Panc1 (cell line): ENCODE data around the gene IL1R1. TPM values are rescaled to one million over a fixed set of nuclear protein-coding genes. Genes with fewer than 3 reads are reported as not detected.

ENCODE experiments used
- ATAC-seq: fragments of 200-7000 bp; cut with Tn5 transposase; 2 replicates; pipeline ENCODE4 v1.9.1; 2020; ENCODE audit warnings: mild to moderate bottlenecking, moderate library complexity
- BruUV-seq: library from RNA; stranded (reverse); fragments of 400-500 nt; replicated peaks from 2 replicates; lab custom pipeline; 2021; lab: Mats Ljungman, UMichigan
- CTCF ChIA-PET: fragments of 300-600 bp; sonication (Branson Sonifier 250); formaldehyde crosslinking; loops from one replicate; lab custom pipeline; 2022; ENCODE audit warnings: antibody characterized with exemption; lab: Charles Lee
- POLR2A ChIA-PET: fragments of 300-600 bp; sonication (Branson Sonifier 250); formaldehyde crosslinking; loops from one replicate; lab custom pipeline; 2022; ENCODE audit warnings: antibody characterized with exemption; lab: Charles Lee
- DNase-seq: peaks from one replicate; pipeline ENCODE4 v3.0.0-alpha.2; 2010; ENCODE audit warnings: low read depth, low spot score
- H3K27ac ChIP-seq: 2 replicates; pipeline ENCODE4 v1.5.1; 2011; ENCODE audit warnings: mild to moderate bottlenecking, low read length, inconsistent platforms
- H3K27me3 ChIP-seq: fragments of 200-500 bp; sonication (Bioruptor generic); 2 replicates; pipeline ENCODE4 v1.6.0; 2014; ENCODE audit warnings: low read length, inconsistent platforms; ENCODE audit not compliant: control insufficient read depth, insufficient read depth
- H3K36me3 ChIP-seq: fragments of 200-500 bp; sonication (Bioruptor generic); 2 replicates; pipeline ENCODE4 v1.5.1; 2014; ENCODE audit warnings: inconsistent platforms, mild to moderate bottlenecking, low read length, moderate library complexity; ENCODE audit not compliant: control insufficient read depth, insufficient read depth
- H3K4me1 ChIP-seq: 2 replicates; pipeline ENCODE4 v1.5.1; 2011; ENCODE audit warnings: inconsistent platforms, mild to moderate bottlenecking, low read length, moderate library complexity; ENCODE audit not compliant: control insufficient read depth, insufficient read depth
- H3K4me3 ChIP-seq, 2 experiments: 2 replicates each; pipeline ENCODE4 v1.5.1; 2011 to 2012; ENCODE audit warnings: low read depth in 2 of 2, low read length in 2 of 2, mild to moderate bottlenecking in 2 of 2, inconsistent platforms in 1 of 2, moderate library complexity in 1 of 2
- H3K9me3 ChIP-seq: fragments of 200-500 bp; sonication (Bioruptor generic); 2 replicates; pipeline ENCODE4 v1.5.1; 2014; ENCODE audit warnings: low read depth, mild to moderate bottlenecking, inconsistent platforms, low read length, moderate library complexity; ENCODE audit not compliant: control insufficient read depth, insufficient read depth
- CTCF ChIP-seq: fragments of 450-650 bp; IDR thresholded peaks from 2 replicates; pipeline ENCODE4 v1.5.1; 2017; ENCODE audit warnings: mild to moderate bottlenecking
- POLR2AphosphoS5 ChIP-seq: IDR thresholded peaks from 2 replicates; pipeline ENCODE4 v1.6.1; 2012; ENCODE audit warnings: mild to moderate bottlenecking, low read depth, low read length, moderate library complexity
- REST ChIP-seq, 2 experiments: IDR thresholded peaks; 2 replicates each; pipeline ENCODE4 v1.6.1; 2011 to 2012; ENCODE audit warnings: low read depth in 2 of 2, control low read depth in 1 of 2, low read length in 1 of 2, mild to moderate bottlenecking in 1 of 2, moderate library complexity in 1 of 2; ENCODE audit not compliant: insufficient read depth in 1 of 2
- SIN3A ChIP-seq: IDR thresholded peaks from 2 replicates; pipeline ENCODE4 v1.6.1; 2012; ENCODE audit warnings: low read depth, mild to moderate bottlenecking, low read length, moderate library complexity, borderline replicate concordance; ENCODE audit not compliant: insufficient read depth
- TCF7L2 ChIP-seq: IDR thresholded peaks from 2 replicates; pipeline ENCODE4 v1.6.1; 2011; ENCODE audit warnings: mild to moderate bottlenecking, low read depth, low read length, inconsistent platforms
- in situ Hi-C: cut with HindIII; loops from 2 replicates; pipeline ENCODE4 v1.10.0; 2016; ENCODE audit warnings: low sequenced_read_pairs, low pct_unique_long_range_greater_than_20kb
- intact Hi-C: fragments of 100-400 bp; cut with micrococcal nuclease; formaldehyde crosslinking; loops from one replicate; pipeline ENCODE4 v1.10.0; 2022; ENCODE audit not compliant: unreplicated experiment
- total RNA-seq: library from RNA; stranded (reverse); gene quantifications from one replicate; pipeline ENCODE4 v1.2.1, GENCODE V29; 2021; ENCODE audit not compliant: unreplicated experiment

The IL1R1 gene
- total RNA-seq, 1 experiment from 2014 or later = 7.1 TPM

- Histone ChIP-seq H3K4me1 (no peaks in the 10 kb centered on the region), H3K9me3 (no peaks in the 10 kb centered on the region), H3K27ac (no peak overlapping the region), H3K4me3 (no peak overlapping the region), H3K36me3 (no peaks in the 10 kb centered on the region), H3K27me3 (no peaks in the 10 kb centered on the region; the same call in 1 of the 2 replicates)
- in situ Hi-C loops = no loop called here
- BruUV-seq = no TSS peak
- POLR2A ChIA-PET = no interaction called here
- DNase-seq (no peak), ATAC-seq (no peak)
- TF ChIP-seq CTCF (no peak), REST (IDR thresholded peaks at IDR 0.05; ENCODE audit: insufficient read depth in 1 of 2, low read depth in 2 of 2, low read length in 1 of 2) (no peak), SIN3A (no peak), TCF7L2 (no peak), POLR2AphosphoS5 (no peak)
- intact Hi-C loops = no loop called here
- CTCF ChIA-PET = no interaction called here
Observed at GRCh38 chr2:102179788-102180686, 37.5 kb downstream of the IL1R1 start.

- no peaks in the 10 kb centered on the region for H3K4me1 ChIP-seq
- H3K9me3 ChIP-seq = no peaks in the 10 kb centered on the region
- no peak for DNase-seq
- ChIA-PET CTCF (interaction anchor here (0.6 kb wide), 1 partner anchor 710 kb away, joined by 6 read pairs; no protein-coding TSS in a partner anchor), POLR2A (no interaction called here)
- no peak overlapping the region for H3K27ac ChIP-seq
- in situ Hi-C loops (no loop called here), intact Hi-C loops (no loop called here)
- H3K27me3 ChIP-seq = no peaks in the 10 kb centered on the region; the same call in 1 of the 2 replicates
- TF ChIP-seq REST (IDR thresholded peaks at IDR 0.05; ENCODE audit: insufficient read depth in 1 of 2, low read depth in 2 of 2, low read length in 1 of 2) (no peak), CTCF (no peak), SIN3A (no peak), POLR2AphosphoS5 (no peak), TCF7L2 (no peak)
- H3K36me3 ChIP-seq = no peaks in the 10 kb centered on the region
- H3K4me3 ChIP-seq = no peak overlapping the region
- no peak for ATAC-seq
- no TSS peak for BruUV-seq
Observed at GRCh38 chr2:102180687-102180999, 38.1 kb downstream of the IL1R1 start.
